ENCODE measurements around the gene HSBP1.

HSBP1 gene

GRCh38 chr16:83840060-83840617, 32.4 kb downstream of the HSBP1 start:
- DNase-seq: no peak

- DNase-seq: no peak
These were observed 34.5 kb downstream of the HSBP1 start for GRCh38 chr16:83842291-83842690.

GRCh38 chr16:83842756-83843507, 35.2 kb downstream of the HSBP1 start:
- DNase-seq: no peak

- DNase-seq: no peak
These were observed 35.9 kb downstream of the HSBP1 start for GRCh38 chr16:83843657-83844056.

- DNase-seq: no peak
These were observed 37.5 kb downstream of the HSBP1 start for GRCh38 chr16:83845263-83845662.

- no peak for DNase-seq
These were observed 39.8 kb downstream of the HSBP1 start for GRCh38 chr16:83847371-83848225.

- DNase-seq: no peak
These were observed 41.6 kb downstream of the HSBP1 start for GRCh38 chr16:83849421-83849820.

- DNase-seq: no peak
These were observed 43.2 kb downstream of the HSBP1 start for GRCh38 chr16:83850947-83851346.

GRCh38 chr16:83851473-83851872, 43.7 kb downstream of the HSBP1 start:
- no peak for DNase-seq

- no peak for DNase-seq
These were observed 45.0 kb downstream of the HSBP1 start for GRCh38 chr16:83852774-83853173.

- no peak for DNase-seq
These were observed 46.1 kb downstream of the HSBP1 start for GRCh38 chr16:83853834-83854233.

- DNase-seq: no peak
These were observed 46.6 kb downstream of the HSBP1 start for GRCh38 chr16:83854420-83854819.

- DNase-seq: no peak
These were observed 49.0 kb downstream of the HSBP1 start for GRCh38 chr16:83856792-83857191.

GRCh38 chr16:83859265-83859664, 51.5 kb downstream of the HSBP1 start:
- no peak for DNase-seq

- no peak for DNase-seq
These were observed 54.9 kb downstream of the HSBP1 start for GRCh38 chr16:83862661-83863060.

- DNase-seq: no peak
These were observed 55.9 kb downstream of the HSBP1 start for GRCh38 chr16:83863682-83864081.

Data from NK-92 treated with Interleukin-12 subunit alpha and Interleukin-12 subunit beta, amount 100 ng/mL, for 24 hours (cell line).